Measurements from ENCODE around the gene ACOT7. TPM values are rescaled to one million over a fixed set of nuclear protein-coding genes. Genes with fewer than 3 reads are reported as not detected.

ACOT7 gene
- 167 and 172 TPM in 2 replicates for total RNA-seq (2014; rRNA removed; shearing (Covaris generic))
- 169 TPM in 2 replicates for polyA plus RNA-seq (2016; fragmentation: Nextera tagmentation; extraction: Ambion mirVana)
- long read RNA-seq, transcript ACOT7-210 (9 exons, 1,403 nt), result major isoform, 124 of 156 reads
- long read RNA-seq, transcript ACOT7-204 (9 exons, 1,614 nt), result minor isoform, 15 of 156 reads
- long read RNA-seq, partial matches to known transcripts, result 10 of 156 reads
- long read RNA-seq, other reads (novel, unspliced or antisense), result 7 of 156 reads

- Histone ChIP-seq H3K4me3 (peak within 1 kb of the TSS; percentile 93), H3K79me2 (replicated peaks; ENCODE audit: insufficient read depth) (peaks cover 41% of the 10 kb centered on the region), H3K9me2 (ENCODE audit: insufficient read depth) (no peaks in the 10 kb centered on the region), H3F3A (replicated peaks; ENCODE audit: low read depth) (peaks cover 14% of the 10 kb centered on the region; the same call in 1 of the 2 replicates), H3K27ac (ENCODE audit: low read depth) (peak within 1 kb of the TSS; percentile 87), H3K4me1 (ENCODE audit: insufficient read depth) (peaks cover 8% of the 10 kb centered on the region; the same call in 1 of the 2 replicates), H3K27me3 (ENCODE audit: insufficient read depth) (no peaks in the 10 kb centered on the region), H4K20me1 (replicated peaks; ENCODE audit: insufficient read depth) (peaks cover 16% of the 10 kb centered on the region), H3K36me3 (ENCODE audit: insufficient read depth) (no peaks in the 10 kb centered on the region), H3K4me2 (peak within 1 kb of the TSS; percentile 94), H2AFZ (peak within 1 kb of the TSS; percentile 85; the same call in 1 of the 2 replicates)
- Mint-ChIP-seq H3K36me3 (ENCODE audit: low read depth) (peaks cover 30% of the 10 kb centered on the region), H3K9me3 (peaks cover 5% of the 10 kb centered on the region; the same call in 1 of the 3 replicates), H3K4me3 (peak within 1 kb of the TSS; percentile 86), H3K27ac (peak within 1 kb of the TSS; percentile 95), H3K4me1 (peaks cover 16% of the 10 kb centered on the region), H3K27me3 (ENCODE audit: insufficient read depth, low read depth, poor library complexity) (peaks cover 16% of the 10 kb centered on the region)
- DNase-seq (ENCODE audit: low spot score) (peak; percentile 94), ATAC-seq (peak; percentile 89)
- TF ChIP-seq CREB1 (CRISPR knock-in tag; IDR thresholded peaks at IDR 0.05; ENCODE audit: low read depth), result peak; percentile 48
- no peak for TF ChIP-seq EZH2phosphoT487 (IDR thresholded peaks at IDR 0.05; ENCODE audit: unreplicated experiment)
- TF ChIP-seq, protein P1, sequence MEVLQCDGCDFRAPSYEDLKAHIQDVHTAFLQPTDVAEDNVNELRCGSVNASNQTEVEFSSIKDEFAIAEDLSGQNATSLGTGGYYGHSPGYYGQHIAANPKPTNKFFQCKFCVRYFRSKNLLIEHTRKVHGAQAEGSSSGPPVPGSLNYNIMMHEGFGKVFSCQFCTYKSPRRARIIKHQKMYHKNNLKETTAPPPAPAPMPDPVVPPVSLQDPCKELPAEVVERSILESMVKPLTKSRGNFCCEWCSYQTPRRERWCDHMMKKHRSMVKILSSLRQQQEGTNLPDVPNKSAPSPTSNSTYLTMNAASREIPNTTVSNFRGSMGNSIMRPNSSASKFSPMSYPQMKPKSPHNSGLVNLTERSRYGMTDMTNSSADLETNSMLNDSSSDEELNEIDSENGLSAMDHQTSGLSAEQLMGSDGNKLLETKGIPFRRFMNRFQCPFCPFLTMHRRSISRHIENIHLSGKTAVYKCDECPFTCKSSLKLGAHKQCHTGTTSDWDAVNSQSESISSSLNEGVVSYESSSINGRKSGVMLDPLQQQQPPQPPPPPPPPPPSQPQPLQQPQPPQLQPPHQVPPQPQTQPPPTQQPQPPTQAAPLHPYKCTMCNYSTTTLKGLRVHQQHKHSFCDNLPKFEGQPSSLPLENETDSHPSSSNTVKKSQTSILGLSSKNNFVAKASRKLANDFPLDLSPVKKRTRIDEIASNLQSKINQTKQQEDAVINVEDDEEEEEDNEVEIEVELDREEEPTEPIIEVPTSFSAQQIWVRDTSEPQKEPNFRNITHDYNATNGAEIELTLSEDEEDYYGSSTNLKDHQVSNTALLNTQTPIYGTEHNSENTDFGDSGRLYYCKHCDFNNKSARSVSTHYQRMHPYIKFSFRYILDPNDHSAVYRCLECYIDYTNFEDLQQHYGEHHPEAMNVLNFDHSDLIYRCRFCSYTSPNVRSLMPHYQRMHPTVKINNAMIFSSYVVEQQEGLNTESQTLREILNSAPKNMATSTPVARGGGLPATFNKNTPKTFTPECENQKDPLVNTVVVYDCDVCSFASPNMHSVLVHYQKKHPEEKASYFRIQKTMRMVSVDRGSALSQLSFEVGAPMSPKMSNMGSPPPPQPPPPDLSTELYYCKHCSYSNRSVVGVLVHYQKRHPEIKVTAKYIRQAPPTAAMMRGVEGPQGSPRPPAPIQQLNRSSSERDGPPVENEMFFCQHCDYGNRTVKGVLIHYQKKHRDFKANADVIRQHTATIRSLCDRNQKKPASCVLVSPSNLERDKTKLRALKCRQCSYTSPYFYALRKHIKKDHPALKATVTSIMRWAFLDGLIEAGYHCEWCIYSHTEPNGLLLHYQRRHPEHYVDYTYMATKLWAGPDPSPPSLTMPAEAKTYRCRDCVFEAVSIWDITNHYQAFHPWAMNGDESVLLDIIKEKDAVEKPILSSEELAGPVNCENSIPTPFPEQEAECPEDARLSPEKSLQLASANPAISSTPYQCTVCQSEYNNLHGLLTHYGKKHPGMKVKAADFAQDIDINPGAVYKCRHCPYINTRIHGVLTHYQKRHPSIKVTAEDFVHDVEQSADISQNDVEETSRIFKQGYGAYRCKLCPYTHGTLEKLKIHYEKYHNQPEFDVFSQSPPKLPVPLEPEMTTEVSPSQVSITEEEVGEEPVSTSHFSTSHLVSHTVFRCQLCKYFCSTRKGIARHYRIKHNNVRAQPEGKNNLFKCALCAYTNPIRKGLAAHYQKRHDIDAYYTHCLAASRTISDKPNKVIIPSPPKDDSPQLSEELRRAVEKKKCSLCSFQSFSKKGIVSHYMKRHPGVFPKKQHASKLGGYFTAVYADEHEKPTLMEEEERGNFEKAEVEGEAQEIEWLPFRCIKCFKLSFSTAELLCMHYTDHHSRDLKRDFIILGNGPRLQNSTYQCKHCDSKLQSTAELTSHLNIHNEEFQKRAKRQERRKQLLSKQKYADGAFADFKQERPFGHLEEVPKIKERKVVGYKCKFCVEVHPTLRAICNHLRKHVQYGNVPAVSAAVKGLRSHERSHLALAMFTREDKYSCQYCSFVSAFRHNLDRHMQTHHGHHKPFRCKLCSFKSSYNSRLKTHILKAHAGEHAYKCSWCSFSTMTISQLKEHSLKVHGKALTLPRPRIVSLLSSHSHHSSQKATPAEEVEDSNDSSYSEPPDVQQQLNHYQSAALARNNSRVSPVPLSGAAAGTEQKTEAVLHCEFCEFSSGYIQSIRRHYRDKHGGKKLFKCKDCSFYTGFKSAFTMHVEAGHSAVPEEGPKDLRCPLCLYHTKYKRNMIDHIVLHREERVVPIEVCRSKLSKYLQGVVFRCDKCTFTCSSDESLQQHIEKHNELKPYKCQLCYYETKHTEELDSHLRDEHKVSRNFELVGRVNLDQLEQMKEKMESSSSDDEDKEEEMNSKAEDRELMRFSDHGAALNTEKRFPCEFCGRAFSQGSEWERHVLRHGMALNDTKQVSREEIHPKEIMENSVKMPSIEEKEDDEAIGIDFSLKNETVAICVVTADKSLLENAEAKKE (CRISPR knock-in tag; IDR thresholded peaks at IDR 0.05), result no peak
- TF ChIP-seq NANOG (IDR thresholded peaks at IDR 0.05; ENCODE audit: borderline replicate concordance), result no peak
- TF ChIP-seq ZNF114 (CRISPR knock-in tag; IDR thresholded peaks at IDR 0.05), result no peak
- no peak for TF ChIP-seq EZH2 (IDR thresholded peaks at IDR 0.05; ENCODE audit: low read depth, unreplicated experiment)
- no peak for TF ChIP-seq JUNB (IDR thresholded peaks at IDR 0.05; ENCODE audit: unreplicated experiment)
- TF ChIP-seq REST (IDR thresholded peaks at IDR 0.05; ENCODE audit: unreplicated experiment), result no peak
- peak; percentile 64 for TF ChIP-seq POLR2AphosphoS5 (IDR thresholded peaks at IDR 0.05; ENCODE audit: low read depth)
- TF ChIP-seq STAT1 (IDR thresholded peaks at IDR 0.05; ENCODE audit: unreplicated experiment), result no peak
- TF ChIP-seq ZNF331 (CRISPR knock-in tag; IDR thresholded peaks at IDR 0.05; ENCODE audit: low read depth), result no peak
- TF ChIP-seq CTCF (conservative IDR thresholded peaks at IDR 0.05; ENCODE audit: low read depth in 2 of 2), result 0 out of 4 replicates have a peak, but pooled peaks of 1 of the 2 experiments have one; percentile 4
These were observed at the start of gene ACOT7 for GRCh38 chr1:6393400-6394187. ACOT7 (minus strand) TSS chr1:6393767; CDS start chr1:6393399, 368 bp downstream.

Data from GM23338 (cell line).